HCT116 (cell line): Measurements from ENCODE around the gene LPAR3. TPM values are rescaled to one million over a fixed set of nuclear protein-coding genes. Genes with fewer than 3 reads are reported as not detected.

ENCODE experiments used
- ATAC-seq: fragments of 200-7000 bp; cut with Tn5 transposase; 2 replicates; pipeline ENCODE4 v1.9.1; 2020; ENCODE audit warnings: mild to moderate bottlenecking, moderate library complexity
- BruUV-seq: library from RNA; stranded (reverse); fragments of 400-500 nt; replicated peaks from 2 replicates; lab custom pipeline; 2021; lab: Mats Ljungman, UMichigan
- CTCF ChIA-PET: fragments of 300-600 bp; sonication (Branson Sonifier 250); formaldehyde crosslinking; loops from one replicate; lab custom pipeline; 2021; ENCODE audit warnings: antibody characterized with exemption; lab: Charles Lee
- POLR2A ChIA-PET: fragments of 300-600, 350-600 bp; sonication (Branson Sonifier 250); formaldehyde crosslinking; loops from one replicate; lab custom pipeline; 2021; ENCODE audit warnings: antibody characterized with exemption; lab: Charles Lee
- RAD21 ChIA-PET, 2 experiments: fragments of 300-600 bp; sonication (Branson Sonifier 250); formaldehyde crosslinking; loops; one replicate each; lab custom pipeline; 2023; ENCODE audit warnings: low total read pairs in 2 of 2; ENCODE audit not compliant: uncharacterized antibody in 2 of 2, unreplicated experiment in 2 of 2, low non-redundant PET in 1 of 2; lab: Charles Lee
- DNase-seq: peaks from one replicate; pipeline ENCODE4 v3.0.0-alpha.2; 2010; ENCODE audit warnings: low read depth, low spot score
- H2AFZ ChIP-seq: fragments of 200-600 bp; shearing (Covaris generic), sonication (generic); 2 replicates; pipeline ENCODE4 v1.6.1; 2017; ENCODE audit warnings: low read depth, mixed run types, mixed read lengths, antibody characterized with exemption, low read length; ENCODE audit not compliant: poor library complexity, severe bottlenecking
- H3K27ac ChIP-seq: 2 replicates; pipeline ENCODE4 v1.5.1; 2012; ENCODE audit warnings: low read depth, low read length
- H3K27me3 ChIP-seq: fragments of 200-600 bp; sonication (generic); 2 replicates; pipeline ENCODE4 v1.6.1; 2016; ENCODE audit warnings: mixed run types, low read length, mixed read lengths; ENCODE audit not compliant: insufficient read depth
- H3K36me3 ChIP-seq, 2 experiments: fragments of 200-500 bp in 1 of 2; fragments of 200-600 bp in 1 of 2; sonication (Bioruptor generic) in 1 of 2; sonication (generic) in 1 of 2; 2 replicates each; pipeline versions ENCODE4 v1.5.1 to v1.6.1; 2014 to 2016; ENCODE audit warnings: low read length in 2 of 2, inconsistent platforms in 1 of 2, mixed read lengths in 1 of 2, mixed run types in 1 of 2; ENCODE audit not compliant: insufficient read depth in 2 of 2, control insufficient read depth in 1 of 2
- H3K4me1 ChIP-seq, 2 experiments: fragments of 200-600 bp in 1 of 2; sonication (generic) in 1 of 2; 2 replicates each; pipeline versions ENCODE4 v1.5.1 to v1.6.1; 2012 to 2017; ENCODE audit warnings: low read length in 2 of 2, inconsistent platforms in 1 of 2, mild to moderate bottlenecking in 1 of 2, mixed read lengths in 1 of 2, mixed run types in 1 of 2, moderate library complexity in 1 of 2; ENCODE audit not compliant: insufficient read depth in 2 of 2, control insufficient read depth in 1 of 2
- H3K4me2 ChIP-seq: fragments of 200-600 bp; sonication (generic); 2 replicates; pipeline ENCODE4 v1.6.1; 2017; ENCODE audit warnings: mixed run types, low read length, mixed read lengths
- H3K4me3 ChIP-seq, 2 experiments: fragments of 200-600 bp in 1 of 2; sonication (generic) in 1 of 2; replicated peaks in 1 of 2; 2 replicates each; pipeline ENCODE4 v1.5.1; 2011 to 2016; ENCODE audit warnings: low read length in 2 of 2, control low read depth in 1 of 2, low read depth in 1 of 2, mild to moderate bottlenecking in 1 of 2, mixed read lengths in 1 of 2, mixed run types in 1 of 2
- H3K79me2 ChIP-seq: fragments of 200-600 bp; sonication (generic); 2 replicates; pipeline ENCODE4 v1.6.1; 2017; ENCODE audit warnings: mild to moderate bottlenecking, mixed run types, low read length, moderate library complexity, mixed read lengths; ENCODE audit not compliant: insufficient read depth
- H3K9ac ChIP-seq: fragments of 200-600 bp; sonication (generic); 2 replicates; pipeline ENCODE4 v1.6.1; 2016; ENCODE audit warnings: low read length, mixed read lengths
- H3K9me2 ChIP-seq: fragments of 200-600 bp; sonication (generic), shearing (Covaris generic); 2 replicates; pipeline ENCODE4 v1.6.1; 2017; ENCODE audit warnings: mixed run types, mild to moderate bottlenecking, moderate library complexity; ENCODE audit not compliant: insufficient read depth
- H3K9me3 ChIP-seq, 2 experiments: fragments of 200-500 bp in 1 of 2; fragments of 200-600 bp in 1 of 2; sonication (Bioruptor generic) in 1 of 2; sonication (generic) in 1 of 2; 2 replicates each; pipeline ENCODE4 v1.6.1; 2014 to 2017; ENCODE audit warnings: low read length in 2 of 2, mixed read lengths in 2 of 2, inconsistent platforms in 1 of 2, low read depth in 1 of 2, mild to moderate bottlenecking in 1 of 2, mixed run types in 1 of 2, moderate library complexity in 1 of 2; ENCODE audit not compliant: control insufficient read depth in 1 of 2, insufficient read depth in 1 of 2
- H4K20me1 ChIP-seq: fragments of 200-600 bp; sonication (generic), shearing (Covaris generic); 2 replicates; pipeline ENCODE4 v1.6.1; 2017; ENCODE audit warnings: mixed run types, mild to moderate bottlenecking, moderate library complexity; ENCODE audit not compliant: insufficient read depth
- CBX3 ChIP-seq: IDR thresholded peaks from 2 replicates; pipeline ENCODE4 v1.6.1; 2012; ENCODE audit warnings: low read depth
- CEBPB ChIP-seq: IDR thresholded peaks from 2 replicates; pipeline ENCODE4 v1.6.1; 2012; ENCODE audit warnings: low read depth
- ELF1 ChIP-seq: IDR thresholded peaks from 2 replicates; pipeline ENCODE4 v1.6.1; 2012; ENCODE audit warnings: low read depth, borderline replicate concordance
- EZH2phosphoT487 ChIP-seq: fragments of 200-600 bp; IDR thresholded peaks from 2 replicates; pipeline ENCODE4 v1.6.1; 2018; ENCODE audit warnings: antibody characterized with exemption, borderline replicate concordance
- FOSL1 ChIP-seq: IDR thresholded peaks from 2 replicates; pipeline ENCODE4 v1.6.1; 2012; ENCODE audit warnings: low read depth
- JUND ChIP-seq: IDR thresholded peaks from 2 replicates; pipeline ENCODE4 v1.6.1; 2012
- POLR2AphosphoS5 ChIP-seq: IDR thresholded peaks from 2 replicates; pipeline ENCODE4 v1.6.1; 2011; ENCODE audit warnings: mild to moderate bottlenecking, low read depth, low read length, moderate library complexity
- SIN3A ChIP-seq: IDR thresholded peaks from 2 replicates; pipeline ENCODE4 v1.6.1; 2012; ENCODE audit warnings: low read depth
- SP1 ChIP-seq: IDR thresholded peaks from 2 replicates; pipeline ENCODE4 v1.6.1; 2012; ENCODE audit warnings: low read depth
- SRF ChIP-seq: IDR thresholded peaks from 2 replicates; pipeline ENCODE4 v1.6.1; 2012; ENCODE audit warnings: low read depth
- TCF7L2 ChIP-seq: IDR thresholded peaks from 2 replicates; pipeline ENCODE4 v1.7.0; 2011; ENCODE audit warnings: borderline replicate concordance, inconsistent platforms; ENCODE audit not compliant: insufficient read depth, insufficient read length; ENCODE audit errors: extremely low read depth
- YY1 ChIP-seq: IDR thresholded peaks from 2 replicates; pipeline ENCODE4 v1.6.1; 2011; ENCODE audit warnings: low read length, low read depth, moderate library complexity, mild to moderate bottlenecking; ENCODE audit not compliant: insufficient replicate concordance; ENCODE audit errors: extremely low read depth
- ZFX ChIP-seq: fragments of 450-650 bp; IDR thresholded peaks from 2 replicates; pipeline ENCODE4 v1.6.1; 2017
- intact Hi-C: fragments of 100-400 bp; cut with micrococcal nuclease; formaldehyde crosslinking; loops from 2 replicates; pipeline ENCODE4 v1.10.0; 2022
- total RNA-seq: library from RNA; stranded (reverse); gene quantifications from one replicate; pipeline ENCODE4 v1.2.1, GENCODE V29; 2021; ENCODE audit not compliant: unreplicated experiment
- TF ChIP-seq, protein P1 (sequence below): IDR thresholded peaks from 2 replicates; pipeline ENCODE4 v1.6.1; 2012
- TF ChIP-seq, protein P2 (sequence below): IDR thresholded peaks from 2 replicates; pipeline ENCODE4 v1.6.1; 2012

The LPAR3 gene
- total RNA-seq, 1 experiment from 2014 or later, result 27.2 TPM

DNA sequence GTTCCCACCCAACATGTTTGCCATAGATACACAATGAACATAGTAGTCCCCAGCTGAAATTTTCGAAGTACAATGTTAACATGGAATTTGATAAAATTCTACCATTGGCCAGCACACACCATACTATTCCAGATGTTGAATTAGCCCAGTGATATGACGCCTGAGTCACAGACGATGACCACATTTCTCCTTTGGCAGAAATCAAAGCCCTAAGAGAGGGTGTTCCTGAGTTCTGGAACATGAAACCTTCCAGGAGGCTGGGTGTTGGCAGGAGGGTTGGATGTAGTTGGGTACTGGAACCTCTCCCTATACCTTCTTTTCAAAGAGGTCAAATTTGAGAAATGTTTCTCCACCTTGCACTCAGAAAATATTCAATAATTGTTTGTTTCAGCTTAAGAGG is 37.8 kb downstream of the LPAR3 start:
- H3K4me2 ChIP-seq, result peak overlapping the region; percentile 45
- ChIA-PET CTCF (no interaction called here), POLR2A (no interaction called here), RAD21 (no interaction called here)
- H3K79me2 ChIP-seq, result no peaks in the 10 kb centered on the region; the same call in 1 of the 2 replicates
- ATAC-seq (no peak), DNase-seq (no peak)
- peaks cover 9 to 38% of the 10 kb centered on the region in 2 experiments for H3K4me1 ChIP-seq
- intact Hi-C loops, result no loop called here
- no peaks in the 10 kb centered on the region for H3K9me3 ChIP-seq
- peaks cover 0 to 4% of the 10 kb centered on the region in 2 experiments; a peak in 1 of 4 replicates for H3K36me3 ChIP-seq
- no peak overlapping the region for H3K27ac ChIP-seq
- H3K9me2 ChIP-seq, result no peaks in the 10 kb centered on the region
- H4K20me1 ChIP-seq, result no peaks in the 10 kb centered on the region
- no peak overlapping the region for H3K9ac ChIP-seq
- BruUV-seq, result no TSS peak
- H3K27me3 ChIP-seq, result no peaks in the 10 kb centered on the region
- H3K4me3 ChIP-seq, result no peak overlapping the region
- H2AFZ ChIP-seq, result no peak overlapping the region
- TF ChIP-seq ELF1 (no peak), TCF7L2 (no peak), FOSL1 (peak; percentile 39)

DNA sequence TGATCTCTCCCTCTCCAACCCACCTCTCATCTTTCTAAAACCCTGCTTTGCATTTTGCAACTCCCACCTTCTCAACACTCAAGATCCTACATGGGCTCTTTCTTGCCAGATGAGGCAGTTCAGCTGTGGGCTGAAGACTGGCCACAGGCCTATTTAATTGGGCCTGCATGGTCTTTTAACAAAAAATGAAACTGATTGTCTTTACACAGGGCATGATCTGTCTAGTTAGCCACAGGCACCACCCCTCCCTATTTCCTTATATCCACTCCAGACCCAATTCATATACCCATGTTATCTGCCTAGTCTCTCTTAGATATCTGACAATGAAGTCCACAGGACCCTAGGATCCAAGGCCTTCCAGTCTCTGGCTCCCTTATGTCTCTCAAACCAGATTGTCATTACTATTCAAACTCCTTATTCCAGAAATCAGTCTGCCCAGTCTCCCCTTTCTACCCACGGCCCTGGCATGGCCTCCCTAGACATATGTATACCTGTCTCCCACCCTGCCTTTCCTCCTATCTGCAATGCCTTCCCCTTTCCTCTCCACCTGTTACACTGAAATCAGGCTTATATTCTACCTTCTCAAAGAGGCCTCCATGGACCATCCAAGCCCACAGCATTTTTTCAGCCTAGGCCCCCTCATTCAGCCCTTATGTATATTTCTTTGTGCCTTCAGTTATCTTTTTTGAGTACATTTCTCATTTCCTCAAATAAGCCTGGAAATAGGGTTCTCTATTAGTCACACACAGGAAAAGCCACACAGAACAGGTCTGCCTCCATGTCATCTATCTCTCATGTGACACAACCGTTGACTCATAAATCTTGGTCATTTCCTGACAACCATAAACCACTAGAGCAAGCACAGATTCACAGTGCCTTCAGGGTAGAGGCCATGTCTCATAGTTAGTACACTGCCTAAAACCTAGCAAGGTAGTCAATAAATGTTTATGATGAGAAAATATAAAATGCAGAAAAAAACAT is 39.0 kb downstream of the LPAR3 start:
- BruUV-seq, result no TSS peak
- Histone ChIP-seq H3K4me2 (peak overlapping the region; percentile 45), H3K9me2 (no peaks in the 10 kb centered on the region), H3K9ac (no peak overlapping the region), H3K4me3 (no peak overlapping the region)
- POLR2A ChIA-PET, result no interaction called here
- RAD21 ChIA-PET, result no interaction called here
- intact Hi-C loops, result no loop called here
- TF ChIP-seq JUND, result peak; percentile 87
- TF ChIP-seq CEBPB, result peak; percentile 77
- peak; percentile 76 for TF ChIP-seq YY1
- TF ChIP-seq, protein P1, sequence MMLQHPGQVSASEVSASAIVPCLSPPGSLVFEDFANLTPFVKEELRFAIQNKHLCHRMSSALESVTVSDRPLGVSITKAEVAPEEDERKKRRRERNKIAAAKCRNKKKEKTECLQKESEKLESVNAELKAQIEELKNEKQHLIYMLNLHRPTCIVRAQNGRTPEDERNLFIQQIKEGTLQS, result no peak
- TF ChIP-seq SP1, result peak; percentile 86
- TF ChIP-seq SRF, result 0 out of 2 replicates have a peak, but pooled peaks have one; percentile 39
- peak; percentile 57; the same call in 1 of the 2 replicates for TF ChIP-seq SIN3A
- TF ChIP-seq ZFX, result no peak
- peak; percentile 42; the same call in 1 of the 2 replicates for TF ChIP-seq POLR2AphosphoS5
- TF ChIP-seq, protein P2, sequence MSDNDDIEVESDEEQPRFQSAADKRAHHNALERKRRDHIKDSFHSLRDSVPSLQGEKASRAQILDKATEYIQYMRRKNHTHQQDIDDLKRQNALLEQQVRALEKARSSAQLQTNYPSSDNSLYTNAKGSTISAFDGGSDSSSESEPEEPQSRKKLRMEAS, result peak; percentile 56; the same call in 1 of the 2 replicates
- TF ChIP-seq EZH2phosphoT487, result no peak
- 0 out of 2 replicates have a peak, but pooled peaks have one; percentile 75 for TF ChIP-seq CBX3
- peak; percentile 82 for TF ChIP-seq FOSL1
- TF ChIP-seq, all 23 proteins: peak for 10
- Histone ChIP-seq H3K36me3 (peaks cover 0 to 4% of the 10 kb centered on the region in 2 experiments; a peak in 1 of 4 replicates), H3K4me1 (peaks cover 9 to 38% of the 10 kb centered on the region in 2 experiments), H3K27ac (no peak overlapping the region), H3K27me3 (no peaks in the 10 kb centered on the region), H3K9me3 (no peaks in the 10 kb centered on the region), H2AFZ (no peak overlapping the region), H3K79me2 (no peaks in the 10 kb centered on the region; the same call in 1 of the 2 replicates), H4K20me1 (no peaks in the 10 kb centered on the region)
- CTCF ChIA-PET, result no interaction called here
- ATAC-seq (peak; percentile 82), DNase-seq (peak; percentile 56)
